ENCODE measurements around the gene EIF3D.
"Not testable (repeated sequence)": the region's sequence is repeated elsewhere in the genome, so short reads cannot be mapped to it uniquely, and the experiment has no call there.

The EIF3D gene

DNA sequence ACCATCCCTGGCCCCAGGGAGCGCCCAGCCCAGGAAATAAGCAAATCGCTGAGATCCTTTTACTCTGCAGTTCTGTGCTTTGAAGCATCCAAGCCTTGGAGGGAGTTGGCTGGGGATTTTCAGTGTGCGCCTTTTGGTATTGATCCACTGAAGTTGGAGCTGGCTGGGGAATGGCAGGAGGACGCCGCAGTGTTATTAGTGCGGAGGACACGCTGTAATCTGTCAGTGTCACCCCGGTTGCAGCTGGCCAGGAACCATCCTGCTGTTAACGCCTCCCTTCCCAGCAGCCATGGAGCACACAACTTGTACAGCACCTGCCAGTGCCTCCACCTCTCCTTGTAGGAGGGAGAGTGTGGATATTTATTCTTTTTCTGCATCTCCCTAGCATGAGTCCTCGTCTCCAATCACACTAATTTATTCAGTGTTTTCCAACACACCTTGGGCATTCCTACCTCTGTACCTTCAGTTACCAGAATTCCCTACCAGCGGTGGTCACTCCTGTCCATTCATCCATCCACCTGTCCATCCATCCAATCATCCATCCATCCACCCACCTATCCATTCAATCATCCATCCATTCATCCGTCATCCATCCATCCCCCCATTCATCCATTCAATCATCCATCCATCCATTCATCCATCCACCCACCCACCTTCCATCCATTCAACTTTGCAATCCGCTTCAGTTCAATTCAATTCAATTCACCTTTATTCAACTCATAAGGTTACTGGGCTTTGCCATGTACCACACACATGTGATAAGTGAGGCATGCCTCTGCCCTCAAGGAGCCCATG is 21.9 kb upstream of the EIF3D start:
- no peak for DNase-seq (ENCODE audit: low read depth)

DNA sequence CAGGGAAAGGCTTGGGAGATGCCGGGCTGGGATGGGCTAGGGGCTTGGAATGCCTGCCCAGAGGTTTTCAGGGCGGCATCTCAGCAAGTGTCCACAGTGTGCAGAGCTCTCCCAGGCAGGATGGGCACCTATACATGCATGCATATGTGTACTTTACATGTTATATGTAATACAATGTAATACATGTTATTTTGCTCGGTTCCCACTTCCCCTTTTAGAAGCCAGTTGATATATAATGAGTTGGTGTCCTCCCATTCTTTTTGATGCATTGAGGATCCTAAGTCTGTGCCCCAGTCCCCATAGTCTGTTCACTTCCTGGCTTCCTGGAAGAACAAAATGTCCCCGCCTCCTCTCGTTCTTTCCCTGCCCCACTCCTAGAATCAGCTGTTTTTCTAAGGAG is 20.1 kb upstream of the EIF3D start:
- DNase-seq (ENCODE audit: low read depth): no peak

- DNase-seq (ENCODE audit: low read depth): no peak
Measured at GRCh38 chr22:36548606-36549005, 19.6 kb upstream of the EIF3D start.

GRCh38 chr22:36546932-36547331 is 18.0 kb upstream of the EIF3D start:
- DNase-seq (ENCODE audit: low read depth): peak; percentile 18

DNA sequence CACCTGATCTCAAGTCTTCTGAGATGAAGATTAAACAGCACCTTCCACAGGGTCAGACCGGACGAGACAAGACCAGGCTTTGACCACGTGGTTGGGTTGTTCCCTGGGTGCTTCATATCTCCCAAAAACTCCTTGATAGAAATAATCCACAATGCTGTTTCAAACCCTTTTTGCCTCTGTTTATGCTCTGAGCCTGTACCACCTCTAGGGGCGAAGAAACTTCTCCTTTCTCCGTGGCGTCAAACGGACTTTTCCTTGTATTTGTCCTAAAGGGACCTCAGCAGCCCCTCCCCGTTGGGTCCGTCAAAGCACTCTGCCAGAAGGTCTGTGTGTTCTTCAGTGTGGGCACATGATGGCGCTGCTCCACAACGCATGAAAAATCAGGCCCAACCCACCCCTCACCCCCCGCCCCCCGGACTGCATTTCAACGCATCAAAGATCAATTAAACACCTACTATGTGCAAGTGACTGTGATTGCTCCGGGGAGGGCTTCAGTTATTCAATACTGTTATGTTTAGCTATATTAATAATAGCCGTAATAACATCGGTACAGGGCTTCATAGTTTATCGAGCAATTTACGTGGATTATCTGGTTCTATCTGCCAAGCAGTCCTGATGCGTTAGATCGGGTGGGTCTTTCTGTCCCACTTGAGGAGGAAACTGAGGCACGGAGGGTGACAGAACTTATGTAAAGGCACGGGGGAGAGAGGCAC is 17.3 kb upstream of the EIF3D start:
- DNase-seq (ENCODE audit: low read depth): peak; percentile 35

DNA sequence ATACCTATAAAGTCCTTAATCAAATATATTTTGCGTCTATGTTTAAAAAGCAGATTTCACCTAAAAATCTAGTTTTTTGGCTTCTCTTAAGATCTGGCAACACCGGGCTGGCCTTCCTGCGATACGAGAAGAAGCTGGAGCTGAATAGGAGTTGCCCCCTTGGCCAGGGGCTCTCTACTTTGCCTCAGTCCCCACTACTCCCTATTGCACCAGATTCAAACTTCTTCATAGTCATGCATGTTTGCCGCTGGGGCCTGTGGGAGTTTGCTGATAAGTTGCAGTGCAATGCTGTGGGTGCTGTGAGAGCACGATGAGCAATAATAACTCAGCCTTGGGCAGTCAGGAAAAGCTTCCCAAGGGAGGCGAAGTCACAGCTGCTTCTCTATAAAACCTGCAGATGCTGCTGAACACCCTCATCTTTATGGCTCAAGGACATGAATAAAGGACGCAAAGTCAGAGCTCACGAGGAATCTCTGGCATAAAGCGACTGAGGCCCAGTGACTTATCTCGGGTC is 15.2 kb upstream of the EIF3D start:
- no peak for DNase-seq (ENCODE audit: low read depth)

- DNase-seq (ENCODE audit: low read depth): no peak
Measured at GRCh38 chr22:36541831-36542411, 13.0 kb upstream of the EIF3D start.

DNA sequence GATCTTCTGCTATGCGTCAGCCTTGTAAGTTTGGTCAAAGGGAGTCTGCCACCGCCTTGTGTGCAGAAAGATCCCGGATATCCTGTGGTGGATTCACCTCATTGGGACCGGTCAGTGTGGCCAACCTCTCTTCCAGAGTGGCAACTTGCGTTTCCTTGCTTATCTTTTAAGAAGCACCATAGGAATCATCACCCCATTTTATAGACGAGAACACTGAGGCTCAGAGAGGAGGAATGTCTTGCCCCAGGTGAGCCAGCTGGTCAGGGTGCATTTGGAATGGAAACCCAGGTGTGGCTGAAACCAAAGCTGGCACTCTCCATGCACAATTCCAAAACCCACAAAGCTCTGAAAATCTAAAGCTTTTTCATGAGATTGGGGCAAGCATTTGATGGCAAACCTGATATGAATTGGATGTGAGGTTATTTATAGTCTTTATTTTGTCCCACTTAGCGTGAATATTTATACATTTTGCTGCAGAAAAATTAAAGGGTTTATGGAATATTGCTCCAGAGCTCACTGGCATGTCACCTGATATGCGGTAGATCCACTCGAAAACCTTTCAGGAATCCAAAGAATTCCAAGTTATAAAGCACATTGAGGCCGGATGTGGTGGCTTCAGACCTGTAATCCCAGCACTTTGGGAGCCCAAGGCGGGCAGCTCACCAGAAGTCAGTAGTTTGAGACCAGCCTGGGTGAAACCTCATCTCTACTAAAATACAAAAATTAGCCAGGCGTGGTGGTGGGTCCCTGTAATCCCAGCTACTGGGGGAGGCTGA is 12.1 kb upstream of the EIF3D start:
- no peak for DNase-seq (ENCODE audit: low read depth)

DNA sequence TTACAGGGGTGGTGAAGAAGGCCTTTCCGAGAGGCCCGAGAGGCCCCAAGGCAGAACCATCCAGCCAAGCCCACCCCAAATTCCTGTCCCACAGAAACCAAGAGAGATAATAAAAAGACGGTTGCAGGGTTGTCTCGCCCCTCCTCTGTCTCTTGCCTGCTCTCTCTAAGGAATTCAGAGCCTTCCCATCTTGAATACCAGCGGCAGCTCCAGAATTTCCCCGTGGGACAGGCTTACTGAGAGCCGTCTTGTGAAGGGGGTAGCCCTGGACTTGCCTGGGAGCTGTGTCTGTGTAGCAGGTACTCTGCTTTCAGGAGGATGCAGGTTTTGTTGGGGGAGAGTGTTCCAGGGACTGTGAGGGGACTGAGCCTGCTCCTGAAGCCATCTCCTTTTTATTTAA is 9.6 kb upstream of the EIF3D start:
- no peak for DNase-seq (ENCODE audit: low read depth)

GRCh38 chr22:36536717-36537116 is 7.8 kb upstream of the EIF3D start:
- DNase-seq (ENCODE audit: low read depth): no peak

- not testable (repeated sequence) for DNase-seq (ENCODE audit: low read depth)
Measured at GRCh38 chr22:36533320-36533719, 4.4 kb upstream of the EIF3D start.

DNA sequence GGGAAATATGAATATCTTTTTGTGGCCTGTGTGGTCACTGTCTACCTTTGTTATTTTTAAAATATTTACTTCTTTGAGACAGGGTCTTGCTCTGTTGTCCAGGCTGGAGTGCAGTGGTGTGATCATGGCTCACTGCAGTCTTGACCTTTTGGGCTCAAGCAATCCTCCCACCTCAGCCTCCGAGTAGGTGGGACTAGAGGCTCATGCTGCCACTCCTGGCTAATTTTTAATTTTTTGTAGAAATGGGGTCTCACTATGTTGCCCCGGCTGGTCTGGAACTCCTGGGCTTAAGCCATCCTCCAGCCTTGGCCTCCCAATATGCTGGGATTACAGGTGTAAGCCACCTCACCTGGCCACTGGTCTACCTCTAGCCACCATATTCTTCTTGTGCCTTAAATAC is 3.5 kb upstream of the EIF3D start:
- DNase-seq (ENCODE audit: low read depth): no peak

DNA sequence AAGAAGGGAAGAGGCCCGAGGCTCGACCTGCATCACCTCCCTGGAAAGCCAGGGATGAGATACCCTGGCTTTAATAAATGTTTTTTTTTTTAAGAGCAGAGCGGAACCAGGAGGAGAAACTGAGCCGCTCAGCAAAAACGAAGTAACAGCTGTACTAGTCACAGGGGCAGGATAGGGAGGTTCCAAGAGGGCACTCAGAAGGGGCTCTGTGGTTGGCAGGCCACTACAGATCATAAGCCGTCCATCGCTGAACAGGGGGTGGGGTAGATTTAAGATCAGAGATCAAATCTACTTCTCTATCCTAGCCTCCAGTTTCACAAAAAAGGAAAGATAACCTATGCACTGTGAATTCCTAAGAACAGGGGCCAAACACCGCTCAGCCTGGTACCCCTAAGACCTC is 625 bp downstream of the EIF3D start:
- DNase-seq (ENCODE audit: low read depth): no peak

- no peak for DNase-seq (ENCODE audit: low read depth)
Measured at GRCh38 chr22:36522662-36523061, 6.3 kb downstream of the EIF3D start.

DNA sequence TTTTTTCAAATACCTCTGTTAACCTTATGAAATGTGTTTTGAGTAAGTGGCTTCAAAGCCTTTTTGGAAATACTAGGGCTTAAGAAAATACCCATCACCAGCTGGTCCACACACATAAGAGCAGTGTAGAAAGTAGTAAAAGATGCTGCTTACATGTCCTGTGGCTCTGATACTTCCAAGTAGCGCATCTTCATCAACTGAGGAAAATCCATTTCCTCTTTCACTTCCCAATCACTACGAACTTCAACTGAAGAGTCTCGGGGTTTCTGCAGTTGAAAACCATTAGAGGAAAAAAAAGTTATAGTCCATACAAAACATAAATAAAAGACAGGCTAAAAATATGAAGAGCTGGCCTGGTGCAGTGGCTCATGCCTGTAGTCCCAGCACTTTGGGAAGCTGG is 8.5 kb downstream of the EIF3D start:
- DNase-seq (ENCODE audit: low read depth): no peak

DNA sequence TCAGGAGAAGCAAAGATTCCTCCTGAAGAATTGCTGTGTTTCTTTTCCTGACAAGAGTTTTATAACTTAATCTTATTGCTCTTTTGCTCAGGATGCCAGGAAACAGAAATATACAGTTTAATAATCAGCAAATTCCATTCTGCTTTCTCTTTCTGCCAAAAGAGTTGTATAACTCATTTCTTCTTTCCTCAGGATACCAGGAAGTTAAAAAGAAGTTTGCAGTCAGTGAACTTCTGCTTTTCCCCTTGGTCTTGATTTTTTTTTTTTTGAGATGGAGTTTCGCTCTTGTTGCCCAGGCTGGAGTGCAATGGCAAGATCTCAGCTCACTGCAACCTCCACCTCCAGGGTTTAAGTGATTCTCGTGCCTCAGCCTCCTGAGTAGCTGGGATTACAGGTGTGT is 9.1 kb downstream of the EIF3D start:
- DNase-seq (ENCODE audit: low read depth): not testable (repeated sequence)

- no peak for DNase-seq (ENCODE audit: low read depth)
Measured at GRCh38 chr22:36514766-36515165, 14.2 kb downstream of the EIF3D start.

- no peak for DNase-seq (ENCODE audit: low read depth)
Measured at GRCh38 chr22:36512991-36513390, 16.0 kb downstream of the EIF3D start.

GRCh38 chr22:36512333-36512732 is 16.6 kb downstream of the EIF3D start:
- no peak for DNase-seq (ENCODE audit: low read depth)

- DNase-seq (ENCODE audit: low read depth): peak; percentile 30
Measured at GRCh38 chr22:36510966-36511881, 17.7 kb downstream of the EIF3D start.

GRCh38 chr22:36510384-36510783 is 18.6 kb downstream of the EIF3D start:
- DNase-seq (ENCODE audit: low read depth): no peak
